Stimulated activated CD4-positive, alpha-beta T cell treated with anti-CD3 and anti-CD28 coated beads, Interleukin-15, amount 100 ng/mL, for 24 hours (primary cell): ENCODE results near the gene ROM1.
"Not testable (repeated sequence)": the region's sequence is repeated elsewhere in the genome, so short reads cannot be mapped to it uniquely, and the experiment has no call there.

Source experiments
- DNase-seq: peaks from one replicate; pipeline ENCODE4 v3.0.0-alpha.2; 2020

Gene ROM1

GRCh38 chr11:62610814-62611704 lies 2.0 kb upstream of the ROM1 start:
- DNase-seq, result no peak

GRCh38 chr11:62611705-62612365 lies 1.2 kb upstream of the ROM1 start:
- peak; percentile 66 for DNase-seq

GRCh38 chr11:62613291-62613778 lies 278 bp downstream of the ROM1 start:
- DNase-seq, result no peak

- DNase-seq, result peak; percentile 75
Observed at GRCh38 chr11:62614275-62614674, 1.2 kb downstream of the ROM1 start.

GRCh38 chr11:62615521-62615920 lies 2.5 kb downstream of the ROM1 start:
- DNase-seq, result no peak

GRCh38 chr11:62616957-62617356 lies 3.9 kb downstream of the ROM1 start:
- DNase-seq, result not testable (repeated sequence)

GRCh38 chr11:62621027-62621566 lies 8.0 kb downstream of the ROM1 start:
- no peak for DNase-seq

GRCh38 chr11:62621567-62622470 lies 8.8 kb downstream of the ROM1 start, which contains the start of gene B3GAT3:
B3GAT3 (minus strand) TSS chr11:62621986; CDS start chr11:62621947, 39 bp downstream.
- DNase-seq, result peak; percentile 98

- no peak for DNase-seq
Observed at GRCh38 chr11:62622476-62623089, 9.5 kb downstream of the ROM1 start.

- DNase-seq, result no peak
Observed at GRCh38 chr11:62627713-62628112, 14.7 kb downstream of the ROM1 start.

- no peak for DNase-seq
Observed at GRCh38 chr11:62632492-62632891, 19.4 kb downstream of the ROM1 start.

GRCh38 chr11:62644220-62644619 lies 31.2 kb downstream of the ROM1 start:
- DNase-seq, result no peak

- no peak for DNase-seq
Observed at GRCh38 chr11:62645671-62645945, 32.6 kb downstream of the ROM1 start.

- peak; percentile 100 for DNase-seq
Observed at GRCh38 chr11:62645946-62646824, 33.1 kb downstream of the ROM1 start, which contains the start of gene GANAB. GANAB (minus strand) TSS chr11:62646613; CDS start chr11:62646599, 14 bp downstream.

GRCh38 chr11:62646825-62647608 lies 34.0 kb downstream of the ROM1 start:
- DNase-seq, result no peak

GRCh38 chr11:62647609-62648005 lies 34.5 kb downstream of the ROM1 start:
- DNase-seq, result no peak

- DNase-seq, result no peak
Observed at GRCh38 chr11:62648185-62648966, 35.3 kb downstream of the ROM1 start.

- DNase-seq, result no peak
Observed at GRCh38 chr11:62648967-62649364, 35.9 kb downstream of the ROM1 start.

GRCh38 chr11:62649486-62649885 lies 36.4 kb downstream of the ROM1 start:
- DNase-seq, result no peak
